ENCODE data around the gene NAV3. TPM values are rescaled to one million over a fixed set of nuclear protein-coding genes. Genes with fewer than 3 reads are reported as not detected.

The NAV3 gene, protein sequence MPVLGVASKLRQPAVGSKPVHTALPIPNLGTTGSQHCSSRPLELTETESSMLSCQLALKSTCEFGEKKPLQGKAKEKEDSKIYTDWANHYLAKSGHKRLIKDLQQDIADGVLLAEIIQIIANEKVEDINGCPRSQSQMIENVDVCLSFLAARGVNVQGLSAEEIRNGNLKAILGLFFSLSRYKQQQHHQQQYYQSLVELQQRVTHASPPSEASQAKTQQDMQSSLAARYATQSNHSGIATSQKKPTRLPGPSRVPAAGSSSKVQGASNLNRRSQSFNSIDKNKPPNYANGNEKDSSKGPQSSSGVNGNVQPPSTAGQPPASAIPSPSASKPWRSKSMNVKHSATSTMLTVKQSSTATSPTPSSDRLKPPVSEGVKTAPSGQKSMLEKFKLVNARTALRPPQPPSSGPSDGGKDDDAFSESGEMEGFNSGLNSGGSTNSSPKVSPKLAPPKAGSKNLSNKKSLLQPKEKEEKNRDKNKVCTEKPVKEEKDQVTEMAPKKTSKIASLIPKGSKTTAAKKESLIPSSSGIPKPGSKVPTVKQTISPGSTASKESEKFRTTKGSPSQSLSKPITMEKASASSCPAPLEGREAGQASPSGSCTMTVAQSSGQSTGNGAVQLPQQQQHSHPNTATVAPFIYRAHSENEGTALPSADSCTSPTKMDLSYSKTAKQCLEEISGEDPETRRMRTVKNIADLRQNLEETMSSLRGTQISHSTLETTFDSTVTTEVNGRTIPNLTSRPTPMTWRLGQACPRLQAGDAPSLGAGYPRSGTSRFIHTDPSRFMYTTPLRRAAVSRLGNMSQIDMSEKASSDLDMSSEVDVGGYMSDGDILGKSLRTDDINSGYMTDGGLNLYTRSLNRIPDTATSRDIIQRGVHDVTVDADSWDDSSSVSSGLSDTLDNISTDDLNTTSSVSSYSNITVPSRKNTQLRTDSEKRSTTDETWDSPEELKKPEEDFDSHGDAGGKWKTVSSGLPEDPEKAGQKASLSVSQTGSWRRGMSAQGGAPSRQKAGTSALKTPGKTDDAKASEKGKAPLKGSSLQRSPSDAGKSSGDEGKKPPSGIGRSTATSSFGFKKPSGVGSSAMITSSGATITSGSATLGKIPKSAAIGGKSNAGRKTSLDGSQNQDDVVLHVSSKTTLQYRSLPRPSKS (N-terminal part only)
- total RNA-seq: not detected

GRCh38 chr12:77830583-77831351 is at the start of gene NAV3:
NAV3 (plus strand) TSS chr12:77830894; CDS start chr12:77831462, 568 bp downstream.
- DNase-seq: no peak
- Mint-ChIP-seq H3K27me3 (no peaks in the 10 kb centered on the region), H3K27ac (no peak within 1 kb of the TSS), H3K36me3 (no peaks in the 10 kb centered on the region), H3K4me1 (no peaks in the 10 kb centered on the region), H3K4me3 (no peak within 1 kb of the TSS), H3K9me3 (ENCODE audit: low read depth) (peaks cover 2% of the 10 kb centered on the region)
- CTCF ChIA-PET: no interaction called here
- no peak for ATAC-seq

- Mint-ChIP-seq H3K4me3 (no peak overlapping the region), H3K27ac (no peak overlapping the region), H3K36me3 (no peaks in the 10 kb centered on the region), H3K9me3 (ENCODE audit: low read depth) (peaks cover 9% of the 10 kb centered on the region), H3K4me1 (no peaks in the 10 kb centered on the region), H3K27me3 (no peaks in the 10 kb centered on the region)
- ATAC-seq (no peak), DNase-seq (no peak)
- CTCF ChIA-PET: no interaction called here
Measured at GRCh38 chr12:77782034-77782433, 48.7 kb upstream of the NAV3 start.

DNA sequence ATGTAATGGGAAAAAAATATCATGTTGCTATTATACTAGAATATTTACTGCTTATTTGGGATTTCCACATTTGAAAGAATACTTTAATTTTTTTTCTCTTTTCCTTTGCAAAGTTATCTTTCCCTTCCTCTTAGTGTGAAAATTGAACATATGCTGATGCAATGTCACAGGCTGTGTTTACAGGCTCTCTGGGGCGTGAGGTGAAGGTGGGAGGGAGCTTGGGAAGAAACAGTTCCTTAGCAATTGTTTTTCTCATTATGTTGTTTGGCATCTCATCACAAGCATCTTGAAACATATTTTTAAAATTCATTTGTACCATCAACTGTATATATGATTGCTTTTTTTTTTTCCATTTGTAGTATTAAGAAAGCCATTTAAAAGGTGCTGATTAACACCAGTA is 47.9 kb upstream of the NAV3 start:
- no peak for DNase-seq
- Mint-ChIP-seq H3K9me3 (ENCODE audit: low read depth) (peaks cover 5% of the 10 kb centered on the region), H3K36me3 (no peaks in the 10 kb centered on the region), H3K4me1 (no peaks in the 10 kb centered on the region), H3K4me3 (no peak overlapping the region), H3K27me3 (no peaks in the 10 kb centered on the region), H3K27ac (no peak overlapping the region)
- CTCF ChIA-PET: interaction anchor here (0.6 kb wide), 1 partner anchor 34 kb away, joined by 3 read pairs; no protein-coding TSS in a partner anchor
- no peak for ATAC-seq

- H3K36me3 Mint-ChIP-seq: no peaks in the 10 kb centered on the region
- DNase-seq (no peak), ATAC-seq (no peak)
- H3K27ac Mint-ChIP-seq: no peak overlapping the region
- no peak overlapping the region for H3K4me3 Mint-ChIP-seq
- no peaks in the 10 kb centered on the region for H3K27me3 Mint-ChIP-seq
- CTCF ChIA-PET: no interaction called here
- peaks cover 9% of the 10 kb centered on the region for H3K9me3 Mint-ChIP-seq (ENCODE audit: low read depth)
- no peaks in the 10 kb centered on the region for H3K4me1 Mint-ChIP-seq
Measured at GRCh38 chr12:77785211-77785610, 45.5 kb upstream of the NAV3 start.

DNA sequence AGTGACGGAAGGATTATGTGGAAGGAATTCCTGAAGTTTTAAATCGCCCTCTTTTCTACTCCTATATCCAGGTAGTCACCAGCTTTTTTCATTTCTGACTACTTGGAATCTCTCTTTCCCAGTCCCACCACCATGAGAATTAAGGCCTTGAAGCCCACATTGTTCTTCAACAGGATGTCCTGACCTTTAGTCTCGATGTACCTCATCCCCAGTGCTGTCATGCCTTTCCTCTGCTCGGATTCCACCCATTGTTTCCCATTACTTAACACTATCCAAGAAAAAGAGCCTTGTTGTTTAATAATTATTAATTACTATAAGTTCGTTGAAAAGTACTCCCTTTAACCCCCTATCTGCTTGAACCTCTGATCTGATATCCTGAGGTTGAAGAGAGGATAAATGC is 44.0 kb upstream of the NAV3 start:
- H3K9me3 Mint-ChIP-seq (ENCODE audit: low read depth): peaks cover 6% of the 10 kb centered on the region
- DNase-seq: no peak
- H3K4me1 Mint-ChIP-seq: no peaks in the 10 kb centered on the region
- H3K27ac Mint-ChIP-seq: no peak overlapping the region
- H3K4me3 Mint-ChIP-seq: no peak overlapping the region
- no peaks in the 10 kb centered on the region for H3K27me3 Mint-ChIP-seq
- ATAC-seq: no peak
- no peaks in the 10 kb centered on the region for H3K36me3 Mint-ChIP-seq
- CTCF ChIA-PET: no interaction called here

DNA sequence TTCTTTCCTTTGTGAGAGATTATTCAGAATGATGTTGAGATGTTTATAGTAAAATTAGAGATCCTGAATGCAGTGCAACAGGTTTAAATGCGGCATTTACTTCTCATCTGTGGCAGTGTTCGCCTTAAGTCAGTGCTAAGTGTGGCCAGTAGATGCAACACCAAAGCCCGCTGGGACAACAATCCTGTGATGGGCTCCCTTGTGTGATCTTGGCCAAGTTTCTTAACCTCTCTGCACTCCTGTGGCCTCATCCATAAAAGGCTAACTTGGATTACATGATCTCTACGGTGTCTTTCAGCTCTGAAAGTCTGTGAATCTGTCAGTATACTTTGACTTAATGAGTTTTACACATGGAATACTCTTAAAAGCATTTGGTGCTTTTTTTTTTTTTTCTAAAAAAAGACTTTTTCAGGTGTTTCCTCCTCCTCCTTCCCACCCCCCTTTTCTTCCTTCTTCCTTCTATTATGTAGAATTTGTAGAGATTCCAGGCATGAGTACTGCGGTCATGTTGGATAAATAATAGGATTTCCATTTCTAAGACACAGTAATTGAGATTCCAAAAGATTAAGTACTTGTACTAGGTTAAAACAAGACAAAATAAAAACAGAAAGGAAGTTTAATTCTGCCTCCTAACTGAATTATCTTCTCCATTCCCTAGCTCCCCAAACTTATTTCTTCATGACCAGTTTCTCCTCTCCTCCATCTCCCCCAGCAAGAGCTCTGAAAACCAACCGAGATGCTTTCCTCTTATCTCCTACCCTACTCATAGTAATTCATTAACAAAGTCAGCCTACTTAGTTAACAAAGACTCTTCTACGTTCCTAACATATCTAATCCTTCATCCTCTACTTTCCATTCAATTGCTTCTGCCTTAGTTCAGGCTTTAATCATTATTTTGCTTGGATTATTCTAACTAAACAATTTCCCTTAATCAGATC is 42.2 kb upstream of the NAV3 start:
- Mint-ChIP-seq H3K27ac (no peak overlapping the region), H3K27me3 (no peaks in the 10 kb centered on the region), H3K4me1 (no peaks in the 10 kb centered on the region), H3K4me3 (no peak overlapping the region), H3K36me3 (no peaks in the 10 kb centered on the region), H3K9me3 (ENCODE audit: low read depth) (peaks cover 8% of the 10 kb centered on the region)
- DNase-seq: no peak
- CTCF ChIA-PET: interaction anchor here (1.0 kb wide), 1 partner anchor 13 kb away, joined by 4 read pairs; no protein-coding TSS in a partner anchor
- ATAC-seq: no peak

DNA sequence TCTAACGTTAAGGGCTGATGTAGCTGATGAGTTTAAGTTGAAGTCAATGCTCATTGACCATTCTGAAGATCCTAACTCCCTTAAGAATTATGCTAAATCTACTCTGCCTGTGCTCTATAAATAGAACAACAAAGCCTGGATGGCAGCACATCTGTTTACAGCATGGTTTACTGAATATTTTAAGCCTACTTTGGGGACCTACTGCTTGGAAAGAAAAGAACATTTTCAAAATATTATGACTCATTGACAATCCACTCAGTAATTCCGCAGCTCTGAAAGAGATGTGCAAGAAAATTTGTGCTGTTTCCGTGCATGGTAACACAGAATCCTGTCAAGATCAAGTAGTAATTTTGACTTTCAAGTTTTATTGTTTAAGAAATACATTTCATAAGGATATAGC is 35.0 kb upstream of the NAV3 start:
- Mint-ChIP-seq H3K4me1 (no peaks in the 10 kb centered on the region), H3K27me3 (no peaks in the 10 kb centered on the region), H3K27ac (no peak overlapping the region), H3K4me3 (no peak overlapping the region), H3K36me3 (no peaks in the 10 kb centered on the region), H3K9me3 (ENCODE audit: low read depth) (peaks cover 2% of the 10 kb centered on the region)
- ATAC-seq (no peak), DNase-seq (no peak)
- CTCF ChIA-PET: no interaction called here

DNA sequence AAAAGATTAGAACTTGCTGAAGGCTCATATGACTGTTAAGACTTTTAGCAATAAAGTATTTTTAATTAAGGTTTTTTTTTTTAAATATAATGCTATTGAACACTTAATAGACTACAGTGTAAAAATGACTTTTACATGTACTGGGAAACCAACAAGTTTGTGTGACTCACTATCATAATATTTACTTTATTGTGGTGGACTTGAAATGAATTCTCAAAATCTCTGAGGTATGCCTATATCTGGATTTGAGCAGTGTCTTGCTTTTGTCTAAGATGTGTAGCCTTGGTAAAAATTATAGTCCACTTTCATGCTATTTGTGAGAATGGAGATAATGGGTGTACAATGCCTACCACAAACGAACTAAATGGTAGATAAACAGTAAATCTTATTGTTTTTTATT is 33.9 kb upstream of the NAV3 start:
- Mint-ChIP-seq H3K4me1 (no peaks in the 10 kb centered on the region), H3K4me3 (no peak overlapping the region), H3K36me3 (no peaks in the 10 kb centered on the region), H3K9me3 (ENCODE audit: low read depth) (peaks cover 2% of the 10 kb centered on the region), H3K27me3 (no peaks in the 10 kb centered on the region), H3K27ac (no peak overlapping the region)
- no peak for DNase-seq
- CTCF ChIA-PET: no interaction called here
- no peak for ATAC-seq

- Mint-ChIP-seq H3K27ac (no peak overlapping the region), H3K36me3 (no peaks in the 10 kb centered on the region), H3K4me3 (no peak overlapping the region), H3K27me3 (no peaks in the 10 kb centered on the region), H3K4me1 (no peaks in the 10 kb centered on the region), H3K9me3 (ENCODE audit: low read depth) (no peaks in the 10 kb centered on the region)
- ATAC-seq: no peak
- no peak for DNase-seq
- CTCF ChIA-PET: no interaction called here
Measured at GRCh38 chr12:77800501-77800900, 30.2 kb upstream of the NAV3 start.

- Mint-ChIP-seq H3K4me3 (no peak overlapping the region), H3K4me1 (no peaks in the 10 kb centered on the region), H3K9me3 (ENCODE audit: low read depth) (peaks cover 7% of the 10 kb centered on the region), H3K36me3 (no peaks in the 10 kb centered on the region), H3K27ac (no peak overlapping the region), H3K27me3 (no peaks in the 10 kb centered on the region)
- CTCF ChIA-PET: no interaction called here
- ATAC-seq (no peak), DNase-seq (no peak)
Measured at GRCh38 chr12:77808534-77808933, 22.2 kb upstream of the NAV3 start.

DNA sequence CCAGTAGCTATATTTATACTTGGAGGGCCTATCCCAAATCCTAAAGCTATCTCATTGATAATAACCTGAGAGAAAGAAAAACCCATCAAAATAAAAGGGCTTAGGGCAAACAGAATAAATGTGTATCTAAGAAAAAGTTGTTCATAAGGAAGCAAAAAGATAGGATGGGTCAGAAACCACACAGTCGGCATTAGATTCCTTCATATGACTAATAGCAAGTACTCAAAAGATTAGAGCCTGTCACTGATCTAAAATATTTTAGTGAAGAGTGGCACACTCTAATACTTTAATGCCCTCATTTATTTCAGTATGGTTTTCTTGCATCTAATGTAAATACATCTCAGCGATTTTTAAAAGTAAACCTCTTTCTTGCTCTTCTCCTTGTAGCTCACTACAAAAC is 17.1 kb upstream of the NAV3 start:
- CTCF ChIA-PET: no interaction called here
- DNase-seq (no peak), ATAC-seq (no peak)
- no peak overlapping the region for H3K4me3 Mint-ChIP-seq
- H3K36me3 Mint-ChIP-seq: no peaks in the 10 kb centered on the region
- no peak overlapping the region for H3K27ac Mint-ChIP-seq
- no peaks in the 10 kb centered on the region for H3K4me1 Mint-ChIP-seq
- H3K27me3 Mint-ChIP-seq: no peaks in the 10 kb centered on the region
- H3K9me3 Mint-ChIP-seq (ENCODE audit: low read depth): no peaks in the 10 kb centered on the region

DNA sequence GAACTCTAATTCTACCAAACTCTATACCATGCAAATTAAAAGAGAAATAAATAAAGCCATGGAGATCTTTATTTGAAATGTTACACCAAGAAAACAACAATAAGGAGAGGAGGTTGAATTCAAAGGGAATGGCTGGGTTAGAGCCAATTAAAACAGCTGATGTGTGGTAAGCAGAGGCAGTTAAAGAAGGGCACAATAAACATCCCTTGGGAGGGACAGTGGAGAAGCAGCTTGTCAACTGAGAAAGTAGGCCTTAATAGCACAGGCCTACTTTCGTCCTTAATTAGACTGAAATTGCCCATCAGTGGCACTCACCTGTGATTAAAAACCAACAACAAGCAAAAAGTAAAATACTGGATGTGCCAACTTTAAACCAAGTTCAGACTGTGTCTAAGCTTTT is 16.3 kb upstream of the NAV3 start:
- no peak for ATAC-seq
- Mint-ChIP-seq H3K27me3 (no peaks in the 10 kb centered on the region), H3K4me3 (no peak overlapping the region), H3K4me1 (no peaks in the 10 kb centered on the region), H3K36me3 (no peaks in the 10 kb centered on the region), H3K27ac (no peak overlapping the region), H3K9me3 (ENCODE audit: low read depth) (no peaks in the 10 kb centered on the region)
- no peak for DNase-seq
- CTCF ChIA-PET: no interaction called here

Measured in activated CD8-positive, alpha-beta memory T cell treated with anti-CD3 and anti-CD28 coated beads, Interleukin-2, amount 10 ng/mL, durations not matched to agents 7 days and 5 days (primary cell).